Colonic mucosa (tissue), 4 donors: ENCODE data around the gene CLASP1. TPM values are rescaled to one million over a fixed set of nuclear protein-coding genes. Genes with fewer than 3 reads are reported as not detected.

Source experiments
- DNase-seq: peaks from one replicate; pipeline ENCODE4 v3.0.0-alpha.2; 2020
- H3K27ac ChIP-seq: fragments of 200-600 bp; one replicate; pipeline ENCODE4 v1.8.0; 2021
- H3K27me3 ChIP-seq: fragments of 200-600 bp; one replicate; pipeline ENCODE4 v1.8.0; 2021
- H3K36me3 ChIP-seq: fragments of 200-600 bp; one replicate; pipeline ENCODE4 v1.8.0; 2021
- H3K4me1 ChIP-seq: fragments of 200-600 bp; one replicate; pipeline ENCODE4 v1.8.0; 2021; ENCODE audit warnings: mild to moderate bottlenecking
- H3K4me3 ChIP-seq: fragments of 200-600 bp; one replicate; pipeline ENCODE4 v1.8.0; 2021
- H3K9ac ChIP-seq, 2 donors: one replicate each; pipeline ENCODE4 v1.7.0; 2013; ENCODE audit warnings: control low read depth in 2 of 2, low read depth in 2 of 2, low read length in 2 of 2
- H3K9me3 ChIP-seq: fragments of 200-600 bp; one replicate; pipeline ENCODE4 v1.8.0; 2021
- intact Hi-C: fragments of 100-400 bp; cut with DNase I; formaldehyde crosslinking; loops from one replicate; pipeline ENCODE4 v1.14.1; 2022
- total RNA-seq, 2 donors: library from RNA; stranded (reverse); fragmentation: NEBNext Ultra II Directional in 1 of 2; extraction: Animal tissue kit (Norgen Biotek cat#: 25700) in 1 of 2; gene quantifications; one replicate each; pipeline ENCODE4 v1.2.1, GENCODE V29; 2021
- TF ChIP-seq, protein P1 (sequence below): fragments of 200-600 bp; IDR thresholded peaks from one replicate; pipeline ENCODE4 v1.8.0; 2022; ENCODE audit warnings: antibody characterized with exemption, mild to moderate bottlenecking
- donor health status: healthy.
- donor health status: DM: no; HTN: no; CAD: no.
- donor health status: DM: no; HTN: no; CAD: no.

CLASP1 gene
- total RNA-seq, 2 donors from 2014 or later: 30.3 to 32.3 TPM

DNA sequence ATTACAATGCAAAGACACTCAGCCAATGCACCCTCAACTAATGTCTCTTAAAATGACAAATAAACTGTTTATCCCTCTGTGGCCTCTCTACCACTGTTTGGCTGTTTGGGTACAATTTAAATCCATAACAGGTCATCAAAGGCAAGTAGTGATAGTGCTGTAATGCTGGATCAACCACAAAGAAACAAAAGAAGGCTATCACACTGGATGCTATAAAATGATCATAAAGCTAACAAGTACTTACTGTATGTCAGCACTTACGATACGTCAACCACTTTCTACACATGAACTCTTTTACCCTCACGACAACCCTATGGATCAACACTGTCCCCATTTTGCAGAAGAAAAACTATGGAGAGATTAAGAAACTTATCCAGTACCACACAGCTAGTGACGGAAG lies 64.5 kb downstream of the CLASP1 start:
- intact Hi-C loops: no loop called here
- no peak for DNase-seq
- no peak overlapping the region for H3K27ac ChIP-seq

DNA sequence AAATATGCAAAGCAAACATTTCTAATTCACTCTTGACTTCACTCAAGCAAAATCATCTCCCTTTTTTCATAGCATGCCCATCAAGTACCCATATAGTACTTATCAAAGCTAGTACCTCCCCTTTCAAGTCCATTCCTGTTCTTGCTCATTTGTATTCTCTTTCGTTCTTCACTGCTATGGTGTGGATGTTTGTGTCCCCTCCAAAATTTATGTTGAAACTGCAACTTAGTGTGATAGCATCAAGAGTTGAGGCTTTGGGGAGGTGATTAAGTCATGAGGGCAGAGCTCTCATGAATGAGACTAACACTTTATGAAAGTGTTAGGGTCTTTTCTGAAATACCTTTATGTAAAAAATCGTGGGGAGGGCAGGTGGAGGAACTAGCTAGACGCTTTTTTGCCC lies 65.7 kb downstream of the CLASP1 start:
- Histone ChIP-seq H3K36me3 (no peaks in the 10 kb centered on the region), H3K27me3 (no peaks in the 10 kb centered on the region), H3K4me1 (no peaks in the 10 kb centered on the region), H3K4me3 (no peak overlapping the region), H3K9ac (no peak overlapping the region), H3K9me3 (no peaks in the 10 kb centered on the region), H3K27ac (no peak overlapping the region)
- intact Hi-C loops: no loop called here
- DNase-seq: no peak
- TF ChIP-seq, protein P1, sequence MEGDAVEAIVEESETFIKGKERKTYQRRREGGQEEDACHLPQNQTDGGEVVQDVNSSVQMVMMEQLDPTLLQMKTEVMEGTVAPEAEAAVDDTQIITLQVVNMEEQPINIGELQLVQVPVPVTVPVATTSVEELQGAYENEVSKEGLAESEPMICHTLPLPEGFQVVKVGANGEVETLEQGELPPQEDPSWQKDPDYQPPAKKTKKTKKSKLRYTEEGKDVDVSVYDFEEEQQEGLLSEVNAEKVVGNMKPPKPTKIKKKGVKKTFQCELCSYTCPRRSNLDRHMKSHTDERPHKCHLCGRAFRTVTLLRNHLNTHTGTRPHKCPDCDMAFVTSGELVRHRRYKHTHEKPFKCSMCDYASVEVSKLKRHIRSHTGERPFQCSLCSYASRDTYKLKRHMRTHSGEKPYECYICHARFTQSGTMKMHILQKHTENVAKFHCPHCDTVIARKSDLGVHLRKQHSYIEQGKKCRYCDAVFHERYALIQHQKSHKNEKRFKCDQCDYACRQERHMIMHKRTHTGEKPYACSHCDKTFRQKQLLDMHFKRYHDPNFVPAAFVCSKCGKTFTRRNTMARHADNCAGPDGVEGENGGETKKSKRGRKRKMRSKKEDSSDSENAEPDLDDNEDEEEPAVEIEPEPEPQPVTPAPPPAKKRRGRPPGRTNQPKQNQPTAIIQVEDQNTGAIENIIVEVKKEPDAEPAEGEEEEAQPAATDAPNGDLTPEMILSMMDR: no peak

More for the DNA sequence above, 64.5 kb downstream of the CLASP1 start:
- Histone ChIP-seq H3K9me3 (no peaks in the 10 kb centered on the region), H3K4me3 (no peak overlapping the region), H3K36me3 (no peaks in the 10 kb centered on the region), H3K4me1 (no peaks in the 10 kb centered on the region), H3K9ac (no peak overlapping the region), H3K27me3 (no peaks in the 10 kb centered on the region)
- TF ChIP-seq, protein P1: no peak

DNA sequence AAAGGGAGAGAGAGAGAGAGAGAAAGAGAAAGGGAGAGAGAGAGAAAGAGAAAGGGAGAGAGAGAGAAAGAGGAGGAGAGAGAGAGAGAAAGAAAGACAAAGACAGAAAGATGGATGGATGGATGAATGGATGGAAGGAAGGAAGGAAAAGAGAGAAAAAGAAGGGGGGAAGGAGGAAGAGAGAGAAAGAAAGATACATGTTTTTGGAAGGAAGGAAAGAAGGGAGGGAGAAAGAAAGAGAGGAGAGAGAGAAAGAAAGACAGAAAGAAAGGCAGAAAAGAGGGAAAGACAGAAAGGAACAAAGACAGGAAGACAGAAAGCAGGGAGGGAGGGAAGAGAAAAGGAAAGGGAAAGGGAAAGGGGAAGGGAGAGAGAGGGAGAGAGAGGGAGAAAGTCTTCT lies 67.0 kb downstream of the CLASP1 start:
- DNase-seq: no peak
- H3K4me1 ChIP-seq: no peaks in the 10 kb centered on the region
- H3K27ac ChIP-seq: no peak overlapping the region
- no peak overlapping the region for H3K4me3 ChIP-seq
- no peak overlapping the region for H3K9ac ChIP-seq
- H3K36me3 ChIP-seq: no peaks in the 10 kb centered on the region
- H3K27me3 ChIP-seq: no peaks in the 10 kb centered on the region
- TF ChIP-seq, protein P1: no peak
- intact Hi-C loops: no loop called here
- H3K9me3 ChIP-seq: no peaks in the 10 kb centered on the region

DNA sequence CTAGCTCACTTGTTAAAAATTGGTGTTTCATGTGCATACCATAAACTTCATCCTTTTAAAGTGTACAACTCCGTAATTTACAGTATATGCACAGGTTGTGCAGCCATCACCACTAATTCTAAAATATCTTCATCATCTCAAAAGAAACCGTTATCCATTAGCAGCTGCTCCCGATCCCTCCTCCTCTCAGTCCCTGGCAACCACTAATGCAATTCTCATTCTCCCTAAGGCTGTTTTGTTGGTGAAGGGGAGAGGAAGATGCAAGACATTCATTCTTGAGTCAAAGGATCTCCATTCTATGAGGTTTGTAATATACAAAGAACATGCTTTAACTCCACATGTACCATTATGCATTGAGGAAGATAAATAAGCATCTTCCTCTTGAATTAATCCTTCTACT lies 70.0 kb downstream of the CLASP1 start:
- Histone ChIP-seq H3K27ac (no peak overlapping the region), H3K4me1 (no peaks in the 10 kb centered on the region), H3K4me3 (no peak overlapping the region), H3K36me3 (no peaks in the 10 kb centered on the region), H3K9ac (no peak overlapping the region), H3K27me3 (no peaks in the 10 kb centered on the region), H3K9me3 (no peaks in the 10 kb centered on the region)
- intact Hi-C loops: no loop called here
- DNase-seq: no peak
- TF ChIP-seq, protein P1: no peak

DNA sequence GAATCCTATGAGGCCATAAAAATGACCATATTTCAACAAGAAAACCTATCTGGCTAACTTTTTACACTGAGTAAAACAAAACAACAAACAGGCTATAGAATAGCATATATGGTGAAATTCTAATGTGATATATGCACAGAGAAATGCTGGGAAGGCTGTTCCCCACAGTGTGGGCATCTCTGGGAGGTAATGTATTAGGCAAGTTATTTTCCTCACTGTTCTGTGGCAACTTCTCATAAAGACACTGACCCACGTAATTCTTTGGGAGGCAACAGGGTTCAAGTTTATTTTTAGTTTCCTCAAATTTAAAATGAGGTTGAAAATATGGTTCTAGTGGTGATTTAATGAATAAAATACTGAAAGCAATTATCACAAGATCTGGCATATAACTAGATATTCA lies 71.9 kb downstream of the CLASP1 start:
- Histone ChIP-seq H3K4me3 (no peak overlapping the region), H3K27me3 (no peaks in the 10 kb centered on the region), H3K36me3 (no peaks in the 10 kb centered on the region), H3K27ac (no peak overlapping the region), H3K9me3 (no peaks in the 10 kb centered on the region), H3K4me1 (no peaks in the 10 kb centered on the region), H3K9ac (no peak overlapping the region)
- TF ChIP-seq, protein P1: no peak
- DNase-seq: no peak
- intact Hi-C loops: no loop called here

DNA sequence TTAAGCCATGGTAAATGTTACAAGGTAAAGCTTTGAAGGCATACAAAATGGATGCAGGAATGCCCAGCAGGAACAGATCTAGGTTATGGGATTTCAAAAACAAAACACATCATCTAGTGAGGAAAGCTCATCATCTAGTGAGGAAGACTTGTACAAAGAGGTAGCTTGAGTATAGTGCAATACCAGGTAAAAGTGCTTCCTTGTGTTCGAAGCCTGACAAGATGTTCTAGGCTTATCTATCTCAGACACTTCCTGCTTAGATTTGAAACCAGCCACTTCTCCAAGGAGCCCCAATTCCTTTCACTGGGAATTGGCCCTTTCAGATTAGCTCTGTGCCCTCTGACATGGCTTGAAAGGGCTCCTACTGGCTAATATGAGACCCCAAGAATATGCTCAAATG lies 73.0 kb downstream of the CLASP1 start:
- Histone ChIP-seq H3K4me1 (no peaks in the 10 kb centered on the region), H3K36me3 (no peaks in the 10 kb centered on the region), H3K9ac (no peak overlapping the region), H3K4me3 (no peak overlapping the region), H3K27me3 (no peaks in the 10 kb centered on the region), H3K27ac (no peak overlapping the region), H3K9me3 (no peaks in the 10 kb centered on the region)
- DNase-seq: no peak
- TF ChIP-seq, protein P1: no peak
- intact Hi-C loops: no loop called here
